HepG2 (cell line): Measurements from ENCODE around the gene NET1. TPM values are rescaled to one million over a fixed set of nuclear protein-coding genes. Genes with fewer than 3 reads are reported as not detected.

ENCODE experiments used
- ATAC-seq: fragments of 200-7000 bp; cut with Tn5 transposase; 3 replicates; pipeline ENCODE4 v1.9.1; 2020; ENCODE audit warnings: mild to moderate bottlenecking, moderate library complexity
- BruUV-seq: library from RNA; stranded (reverse); fragments of 400-500 nt; replicated peaks from 2 replicates; lab custom pipeline; 2021; lab: Mats Ljungman, UMichigan
- CTCF ChIA-PET: fragments of 300-600 bp; formaldehyde crosslinking; extraction: SDS; loops from one replicate; lab custom pipeline; 2021; ENCODE audit warnings: low total read pairs, inconsistent platforms, low intra/inter-chr PET ratio; lab: Yijun Ruan, JAX
- POLR2A ChIA-PET: fragments of 350-600 bp; sonication (Branson Sonifier 250); formaldehyde crosslinking; loops from one replicate; lab custom pipeline; 2020; ENCODE audit warnings: antibody characterized with exemption, inconsistent platforms; lab: Yijun Ruan, JAX
- DNase-seq: peaks from one replicate; pipeline ENCODE4 v3.0.0-alpha.2; 2015; ENCODE audit warnings: low spot score
- FAIRE-seq: peaks from 3 replicates; lab custom pipeline; 2011; peaks lifted over from hg19 to GRCh38; lab: Jason Lieb, UNC
- H2AFZ ChIP-seq: one replicate; pipeline ENCODE4 v1.6.1; 2011; ENCODE audit warnings: low read length, inconsistent platforms
- H3K27ac ChIP-seq: fragments of 300-600 bp; 3 replicates; pipeline ENCODE4 v1.8.0; 2011; ENCODE audit warnings: mixed run types, mild to moderate bottlenecking, mixed read lengths, low read length, inconsistent platforms; ENCODE audit not compliant: insufficient read depth; ENCODE audit errors: extremely low read length
- H3K27me3 ChIP-seq, 2 experiments: fragments of 200-600 bp in 1 of 2; 2 replicates in 1 of 2; 3 replicates in 1 of 2; pipeline versions ENCODE4 v1.6.0 to v1.8.0; 2011; ENCODE audit warnings: low read length in 2 of 2, mild to moderate bottlenecking in 2 of 2, moderate library complexity in 2 of 2, inconsistent platforms in 1 of 2; ENCODE audit not compliant: insufficient read depth in 2 of 2, control insufficient read depth in 1 of 2
- H3K36me3 ChIP-seq, 2 experiments: fragments of 200-600 bp in 1 of 2; replicated peaks in 1 of 2; 2 replicates in 1 of 2; 3 replicates in 1 of 2; pipeline versions ENCODE4 v1.5.1 to v1.8.0; 2011; ENCODE audit warnings: low read length in 2 of 2, inconsistent platforms in 1 of 2; ENCODE audit not compliant: insufficient read depth in 2 of 2, control insufficient read depth in 1 of 2
- H3K4me1 ChIP-seq: 2 replicates; pipeline ENCODE4 v1.5.1; 2012; ENCODE audit warnings: low read length, inconsistent platforms; ENCODE audit not compliant: insufficient read depth
- H3K4me2 ChIP-seq: 2 replicates; pipeline ENCODE4 v1.6.0; 2011; ENCODE audit warnings: low read depth, low read length, inconsistent platforms
- H3K4me3 ChIP-seq, 3 experiments: fragments of 200-600 bp in 1 of 3; sonication (generic), shearing (Covaris generic) in 1 of 3; replicated peaks in 1 of 3; 2 replicates each; pipeline ENCODE4 v1.5.1; 2011 to 2016; ENCODE audit warnings: low read length in 3 of 3, inconsistent platforms in 2 of 3, low read depth in 2 of 3, mild to moderate bottlenecking in 2 of 3, control low read depth in 1 of 3, mixed read lengths in 1 of 3; ENCODE audit not compliant: insufficient read depth in 1 of 3
- H3K79me2 ChIP-seq: one replicate; pipeline ENCODE4 v1.6.1; 2011; ENCODE audit warnings: low read length, inconsistent platforms; ENCODE audit not compliant: insufficient read depth
- H3K9ac ChIP-seq: 2 replicates; pipeline ENCODE4 v1.6.0; 2011; ENCODE audit warnings: mild to moderate bottlenecking, low read depth, low read length, inconsistent platforms; ENCODE audit not compliant: insufficient read depth
- H3K9me3 ChIP-seq: 2 replicates; pipeline ENCODE4 v1.5.1; 2012; ENCODE audit warnings: mild to moderate bottlenecking, low read length
- H4K20me1 ChIP-seq: 2 replicates; pipeline ENCODE4 v1.6.0; 2011; ENCODE audit warnings: inconsistent platforms, mild to moderate bottlenecking, low read length, moderate library complexity; ENCODE audit not compliant: insufficient read depth
- GABPA ChIP-seq, 2 experiments: IDR thresholded peaks; 2 replicates each; pipeline ENCODE4 v1.6.1; 2011 to 2016; ENCODE audit warnings: low read depth in 2 of 2, low read length in 1 of 2, missing biosample characterization in 1 of 2, missing genetic modification characterization in 1 of 2
- YEATS2 ChIP-seq: sonication (generic); formaldehyde crosslinking; IDR thresholded peaks from 2 replicates; pipeline ENCODE4 v1.4.0; 2020; ENCODE audit warnings: missing genetic modification reagents, borderline replicate concordance
- ZMYM2 ChIP-seq: sonication (generic); formaldehyde crosslinking; IDR thresholded peaks from 2 replicates; pipeline ENCODE4 v1.8.0; 2022; ENCODE audit warnings: mild to moderate bottlenecking, missing genetic modification reagents
- ZNF331 ChIP-seq: sonication (generic); formaldehyde crosslinking; IDR thresholded peaks from 2 replicates; pipeline ENCODE4 v1.4.0; 2020; ENCODE audit warnings: missing genetic modification reagents
- ZNF709 ChIP-seq: sonication (generic); formaldehyde crosslinking; IDR thresholded peaks from 2 replicates; pipeline ENCODE4 v1.5.0; 2020; ENCODE audit warnings: mild to moderate bottlenecking, missing genetic modification reagents
- ZNF724P ChIP-seq: sonication (generic); formaldehyde crosslinking; IDR thresholded peaks from 2 replicates; pipeline ENCODE4 v1.8.0; 2022; ENCODE audit warnings: missing genetic modification reagents, borderline replicate concordance
- ZNF883 ChIP-seq: sonication (generic); formaldehyde crosslinking; IDR thresholded peaks from 2 replicates; pipeline ENCODE4 v1.5.1; 2020; ENCODE audit warnings: mild to moderate bottlenecking, missing genetic modification reagents; ENCODE audit errors: not compliant biosample characterization
- WGBS: methylation state at CpG from one replicate; pipeline ENCODE4 v1.1.6; 2017; ENCODE audit warnings: low lambda C conversion rate; 5-methylcytosine and 5-hydroxymethylcytosine counted together
- in situ Hi-C: cut with HindIII; loops from 2 replicates; pipeline ENCODE4 v1.10.0; 2017; ENCODE audit warnings: low pct_unique_long_range_greater_than_20kb; ENCODE audit not compliant: extremely low pct_ligation_motif_present
- intact Hi-C: fragments of 100-400 bp; cut with micrococcal nuclease; formaldehyde crosslinking; loops from one replicate; pipeline ENCODE4 v1.10.0; 2022; ENCODE audit not compliant: unreplicated experiment
- polyA plus RNA-seq, 8 experiments: library from polyadenylated mRNA; depleted of rRNA in 3 of 8; stranded (reverse) in 7 of 8; unstranded in 1 of 8; fragments of >200 nt; fragmentation: Illumina TruSeq in 4 of 8; extraction: Trizol in 4 of 8; gene quantifications; 2 replicates each; pipeline versions ENCODE4 v1.2.1 to v1.2.3, GENCODE V29; 2011 to 2016; ENCODE audit warnings: low read depth in 4 of 8, missing spikeins in 1 of 8, mixed read lengths in 1 of 8; ENCODE audit not compliant: insufficient read depth in 1 of 8
- total RNA-seq, 5 experiments: library from RNA; depleted of rRNA; stranded (reverse); fragments of >200 nt; fragmentation: Illumina TruSeq; extraction: Trizol; gene quantifications; 2 replicates each; pipeline ENCODE4 v1.2.3, GENCODE V29; 2016; ENCODE audit warnings: low read depth in 1 of 5
- TF ChIP-seq, protein P1 (sequence below): sonication (generic); formaldehyde crosslinking; IDR thresholded peaks from 2 replicates; pipeline ENCODE4 v1.4.0; 2020; ENCODE audit warnings: missing genetic modification reagents
- TF ChIP-seq, protein P2 (sequence below): sonication (generic); formaldehyde crosslinking; IDR thresholded peaks from 2 replicates; pipeline ENCODE4 v1.5.1; 2020; ENCODE audit warnings: missing genetic modification reagents, mild to moderate bottlenecking, borderline replicate concordance

The NET1 gene
- total and polyA plus RNA-seq, 2 of the 13 experiments (the other 11 are each of a cell fraction or from before 2014, with no cell fraction given): 48.1 to 65.8 TPM

DNA sequence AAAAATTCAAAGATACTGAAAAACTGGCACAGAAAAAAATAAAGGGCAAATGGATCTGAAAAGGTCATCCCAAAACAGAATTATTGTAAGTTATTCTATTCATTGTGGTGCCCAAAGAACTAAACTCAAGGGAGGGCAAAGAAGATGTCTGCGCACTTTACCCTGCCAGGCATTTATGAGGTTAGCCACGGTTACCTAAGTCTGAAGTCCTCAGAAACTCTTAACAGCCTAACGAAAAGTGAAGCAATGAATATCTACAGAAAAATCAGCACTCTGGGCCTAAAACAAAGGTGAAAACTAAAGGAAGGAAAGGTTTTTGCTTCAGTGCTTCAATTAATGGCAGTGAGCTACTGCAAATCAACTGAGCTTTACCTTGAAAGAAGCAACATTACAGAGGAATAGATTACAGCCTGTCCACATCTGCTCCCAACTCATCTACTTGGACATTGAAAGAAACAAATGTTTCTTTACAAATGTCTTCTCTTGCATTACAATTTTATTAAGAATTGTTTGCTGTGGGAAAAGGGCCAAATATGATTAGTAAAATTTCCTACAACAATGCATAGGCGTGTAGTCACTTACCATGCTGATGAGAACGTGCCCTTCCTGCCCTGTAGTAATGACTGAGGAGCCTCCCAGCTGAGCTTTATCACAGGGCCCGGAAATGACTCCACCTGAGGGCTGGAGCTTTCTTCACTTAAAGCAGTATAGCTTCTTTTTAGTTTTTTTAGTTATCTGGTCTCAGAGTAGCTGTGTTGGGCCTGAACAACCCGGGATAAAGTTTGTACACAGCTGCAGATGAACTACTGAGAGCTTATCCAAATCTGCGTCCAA lies 7.9 kb upstream of the NET1 start, which contains the start of gene TUBAL3:
TSS of gene TUBAL3 (minus strand) at position 621 of the 834 bp plus-strand sequence. CDS start at position 585, 36 bp downstream.
- intact Hi-C loops (no loop called here), in situ Hi-C loops (no loop called here)
- no peak within 1 kb of the TSS for H3K27ac ChIP-seq
- no peaks in the 10 kb centered on the region for H4K20me1 ChIP-seq
- H3K79me2 ChIP-seq: no peaks in the 10 kb centered on the region
- H3K9ac ChIP-seq: no peak within 1 kb of the TSS
- ATAC-seq (peak; percentile 38; the same call in 1 of the 3 replicates), DNase-seq (no peak), FAIRE-seq (no peak)
- 28% methylated on average over 8 of the region's 8 CpGs for WGBS
- ChIA-PET POLR2A (no interaction called here), CTCF (no interaction called here)
- 0 out of 2 replicates have a peak, but pooled peaks cover 9% of the 10 kb centered on the region for H3K4me1 ChIP-seq
- H2AFZ ChIP-seq: no peak within 1 kb of the TSS
- no peaks in the 10 kb centered on the region for H3K36me3 ChIP-seq
- TF ChIP-seq GABPA (IDR thresholded peaks at IDR 0.05; ENCODE audit: low read depth, low read length) (no peak), GABPA (CRISPR knock-in tag; IDR thresholded peaks at IDR 0.05; ENCODE audit: low read depth) (peak; percentile 21; the same call in 1 of the 2 replicates), ZNF331 (CRISPR knock-in tag) (peak; percentile 94), ZNF709 (CRISPR knock-in tag) (no peak)
- no TSS peak for BruUV-seq
- H3K9me3 ChIP-seq: peaks cover 8% of the 10 kb centered on the region
- peaks cover 1 to 5% of the 10 kb centered on the region in 2 experiments; a peak in 1 of 5 replicates for H3K27me3 ChIP-seq
- H3K4me3 ChIP-seq: no peak within 1 kb of the TSS
- 0 out of 2 replicates have a peak within 1 kb of the TSS, but pooled peaks have one; percentile 12 for H3K4me2 ChIP-seq

DNA sequence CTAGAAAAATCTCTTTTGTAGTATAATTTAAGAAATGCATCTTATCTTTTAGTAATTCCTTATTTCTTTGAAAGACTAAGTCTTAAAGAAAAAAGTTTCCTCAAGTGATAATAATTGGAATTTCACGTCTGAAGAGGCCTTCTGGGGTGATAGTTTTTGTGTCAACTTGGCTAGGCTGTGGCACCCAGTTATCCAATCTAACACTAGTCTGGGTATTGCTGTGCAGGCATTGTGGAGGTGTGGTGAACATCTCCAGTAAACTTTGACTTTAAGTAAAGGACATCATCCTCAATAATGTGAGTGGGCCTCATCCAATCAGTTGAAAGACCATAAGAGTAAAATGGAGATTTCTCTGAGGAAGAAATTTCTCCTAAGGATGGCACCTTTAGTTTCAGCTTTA lies 5.4 kb upstream of the NET1 start:
- ATAC-seq: no peak
- WGBS: 3% methylated on average over 1 of the region's 1 CpG
- DNase-seq: no peak
- H3K27me3 ChIP-seq: peaks cover 0 to 16% of the 10 kb centered on the region in 2 experiments; a peak in 2 of 5 replicates
- no peak overlapping the region for H3K9ac ChIP-seq
- intact Hi-C loops: no loop called here
- FAIRE-seq: no peak
- H3K27ac ChIP-seq: no peak overlapping the region
- H3K79me2 ChIP-seq: no peaks in the 10 kb centered on the region
- peaks cover 8% of the 10 kb centered on the region for H3K9me3 ChIP-seq
- H3K4me1 ChIP-seq: peaks cover 13% of the 10 kb centered on the region; the same call in 1 of the 2 replicates
- ChIA-PET POLR2A (no interaction called here), CTCF (no interaction called here)
- no peak overlapping the region for H3K4me2 ChIP-seq
- no TSS peak for BruUV-seq
- no peaks in the 10 kb centered on the region for H3K36me3 ChIP-seq
- in situ Hi-C loops: no loop called here
- H2AFZ ChIP-seq: no peak overlapping the region
- TF ChIP-seq ZNF883 (CRISPR knock-in tag): no peak
- TF ChIP-seq ZNF724P: peak; percentile 51; the same call in 1 of the 2 replicates
- no peak for TF ChIP-seq ZMYM2 (CRISPR knock-in tag)
- TF ChIP-seq, protein P1, sequence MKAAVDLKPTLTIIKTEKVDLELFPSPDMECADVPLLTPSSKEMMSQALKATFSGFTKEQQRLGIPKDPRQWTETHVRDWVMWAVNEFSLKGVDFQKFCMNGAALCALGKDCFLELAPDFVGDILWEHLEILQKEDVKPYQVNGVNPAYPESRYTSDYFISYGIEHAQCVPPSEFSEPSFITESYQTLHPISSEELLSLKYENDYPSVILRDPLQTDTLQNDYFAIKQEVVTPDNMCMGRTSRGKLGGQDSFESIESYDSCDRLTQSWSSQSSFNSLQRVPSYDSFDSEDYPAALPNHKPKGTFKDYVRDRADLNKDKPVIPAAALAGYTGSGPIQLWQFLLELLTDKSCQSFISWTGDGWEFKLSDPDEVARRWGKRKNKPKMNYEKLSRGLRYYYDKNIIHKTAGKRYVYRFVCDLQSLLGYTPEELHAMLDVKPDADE (CRISPR knock-in tag): no peak
- no peak for TF ChIP-seq YEATS2 (CRISPR knock-in tag)
- TF ChIP-seq, protein P2, sequence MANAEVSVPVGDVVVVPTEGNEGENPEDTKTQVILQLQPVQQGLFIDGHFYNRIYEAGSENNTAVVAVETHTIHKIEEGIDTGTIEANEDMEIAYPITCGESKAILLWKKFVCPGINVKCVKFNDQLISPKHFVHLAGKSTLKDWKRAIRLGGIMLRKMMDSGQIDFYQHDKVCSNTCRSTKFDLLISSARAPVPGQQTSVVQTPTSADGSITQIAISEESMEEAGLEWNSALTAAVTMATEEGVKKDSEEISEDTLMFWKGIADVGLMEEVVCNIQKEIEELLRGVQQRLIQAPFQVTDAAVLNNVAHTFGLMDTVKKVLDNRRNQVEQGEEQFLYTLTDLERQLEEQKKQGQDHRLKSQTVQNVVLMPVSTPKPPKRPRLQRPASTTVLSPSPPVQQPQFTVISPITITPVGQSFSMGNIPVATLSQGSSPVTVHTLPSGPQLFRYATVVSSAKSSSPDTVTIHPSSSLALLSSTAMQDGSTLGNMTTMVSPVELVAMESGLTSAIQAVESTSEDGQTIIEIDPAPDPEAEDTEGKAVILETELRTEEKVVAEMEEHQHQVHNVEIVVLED (CRISPR knock-in tag): no peak
- no peak overlapping the region for H3K4me3 ChIP-seq
- no peaks in the 10 kb centered on the region for H4K20me1 ChIP-seq
